Measurements from ENCODE around the gene POLD1.

GRCh38 chr19:50413531-50413930 lies 29.4 kb downstream of the POLD1 start:
- TF ChIP-seq CTCF (IDR thresholded peaks at IDR 0.05) (no peak), POLR2A (IDR thresholded peaks at IDR 0.05) (no peak)

Measured in esophagus squamous epithelium (tissue), 4 donors.